ENCODE data around the gene C8A.

C8A gene

DNA sequence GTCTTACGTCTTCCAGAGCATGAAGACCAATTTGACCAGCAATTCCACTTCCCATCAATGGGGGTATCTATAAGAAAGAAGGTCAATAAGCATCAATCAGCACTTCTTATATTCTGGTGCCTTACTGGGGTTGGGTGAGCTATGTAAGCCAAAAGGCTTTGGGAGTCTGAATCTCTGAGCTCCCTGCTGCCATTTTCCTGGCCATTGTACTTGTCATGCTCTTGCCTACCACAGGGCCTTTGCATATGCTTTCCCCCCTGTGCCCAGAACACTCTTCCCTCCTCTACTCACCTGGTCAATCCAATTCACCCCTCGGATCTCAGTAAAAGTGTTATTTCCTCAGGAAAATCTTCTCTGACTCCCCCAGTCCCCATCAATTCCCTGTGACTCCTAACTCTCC is 74.9 kb downstream of the C8A start:
- DNase-seq = no peak

DNA sequence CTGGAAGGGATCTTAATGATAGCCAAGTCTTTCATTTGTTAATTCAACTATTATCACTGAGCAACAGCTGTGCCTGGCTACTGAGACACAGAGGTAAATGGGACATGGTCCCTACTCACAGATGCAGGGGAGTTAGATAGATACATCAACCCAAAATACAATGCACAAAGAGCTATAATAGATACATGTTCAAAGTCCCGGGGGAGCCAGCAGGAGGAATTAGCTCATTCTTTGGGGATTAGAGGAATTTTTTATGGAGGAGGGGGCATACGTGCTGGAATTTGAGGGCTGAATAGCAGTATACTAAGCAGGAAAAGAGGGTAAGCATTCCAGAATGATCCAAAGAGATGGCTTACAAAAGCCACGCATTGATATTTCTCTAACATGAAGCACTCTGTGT is 76.6 kb downstream of the C8A start:
- DNase-seq = no peak

DNA sequence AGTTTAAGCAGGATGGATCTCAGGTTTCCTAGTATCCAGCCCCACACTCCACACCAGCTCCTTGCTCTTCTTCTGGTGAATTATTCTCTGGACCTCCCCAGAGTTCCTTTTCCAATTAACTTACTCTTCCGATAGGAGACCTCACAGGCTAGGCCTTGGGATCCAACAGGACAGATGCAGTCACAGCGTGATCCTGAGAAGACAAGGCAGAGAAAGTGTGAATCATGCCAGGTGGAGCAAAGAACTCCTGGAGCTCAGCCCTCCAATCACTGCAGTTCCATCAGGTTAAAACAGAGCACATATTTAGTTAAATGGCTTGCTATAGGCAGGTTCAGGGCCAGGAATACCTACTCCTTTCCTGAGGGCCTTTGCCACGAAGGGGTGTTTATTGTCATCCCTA is 77.1 kb downstream of the C8A start:
- no peak for DNase-seq

DNA sequence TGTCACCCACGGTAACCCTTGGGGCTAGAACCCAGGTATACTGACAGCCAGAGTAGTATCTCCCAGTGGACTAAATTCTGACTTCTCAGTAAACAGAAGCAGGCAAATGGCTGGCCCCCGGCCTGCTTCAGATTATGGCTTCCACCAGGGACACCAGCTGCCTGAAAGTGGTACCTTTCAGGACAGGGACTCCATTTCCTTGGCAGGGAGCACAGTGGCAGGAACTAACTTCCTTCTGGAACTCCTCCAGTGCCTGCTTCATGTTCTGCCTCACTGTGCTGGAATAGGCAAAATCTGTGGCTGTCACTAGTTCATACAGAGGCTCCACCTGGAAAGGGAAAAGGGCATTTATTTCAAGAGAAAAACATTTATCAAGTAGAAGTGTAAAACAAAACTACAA is 78.6 kb downstream of the C8A start:
- DNase-seq = no peak

DNA sequence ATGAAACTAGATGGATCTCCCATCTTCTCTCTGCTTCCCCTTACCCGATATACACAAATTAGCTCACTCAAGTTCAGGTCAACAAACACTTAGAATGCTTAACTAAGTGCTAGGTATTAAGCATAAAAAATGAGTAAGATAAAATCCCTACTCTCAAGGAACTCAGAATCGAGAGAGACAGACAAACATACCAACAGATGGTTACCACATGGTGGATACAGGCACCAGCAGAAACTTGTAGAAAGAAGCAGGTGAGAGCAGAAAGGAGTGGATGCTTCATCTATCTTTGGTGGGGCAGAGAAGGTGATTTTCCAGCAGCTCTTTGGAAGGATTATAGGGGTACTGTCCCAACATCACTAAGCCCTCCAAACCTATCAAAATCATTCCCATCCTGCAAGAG is 79.0 kb downstream of the C8A start:
- no peak for DNase-seq

DNA sequence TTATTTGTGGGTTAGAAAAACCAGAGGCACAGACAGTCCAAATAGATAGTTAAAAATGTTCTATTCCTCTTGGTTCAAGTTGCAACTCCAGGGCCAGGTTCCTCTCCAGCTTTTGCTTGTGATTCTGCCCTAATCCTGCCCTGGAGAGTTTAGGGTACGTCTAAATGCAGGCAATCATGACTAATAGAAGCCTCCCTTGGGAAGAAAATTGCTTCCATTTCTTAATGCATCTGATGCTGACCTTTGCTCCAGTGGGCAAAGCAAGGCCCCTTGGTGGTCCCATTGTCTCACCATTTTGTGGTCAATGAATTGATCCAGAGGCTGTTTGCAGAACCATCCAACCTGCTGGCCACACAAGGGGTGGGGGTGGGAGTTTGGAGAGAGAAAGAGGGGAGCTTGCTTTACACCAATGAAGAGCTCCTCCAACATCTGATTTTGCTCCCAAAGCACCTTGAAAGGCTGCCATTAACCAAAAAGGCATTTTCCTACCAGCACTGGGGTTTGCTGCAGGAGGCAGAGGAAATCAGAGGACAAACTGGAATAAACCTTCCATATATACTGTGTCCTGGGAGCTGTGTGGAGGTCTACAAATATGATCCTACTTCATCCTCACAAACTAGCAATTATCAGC is 79.9 kb downstream of the C8A start:
- DNase-seq = no peak

DNA sequence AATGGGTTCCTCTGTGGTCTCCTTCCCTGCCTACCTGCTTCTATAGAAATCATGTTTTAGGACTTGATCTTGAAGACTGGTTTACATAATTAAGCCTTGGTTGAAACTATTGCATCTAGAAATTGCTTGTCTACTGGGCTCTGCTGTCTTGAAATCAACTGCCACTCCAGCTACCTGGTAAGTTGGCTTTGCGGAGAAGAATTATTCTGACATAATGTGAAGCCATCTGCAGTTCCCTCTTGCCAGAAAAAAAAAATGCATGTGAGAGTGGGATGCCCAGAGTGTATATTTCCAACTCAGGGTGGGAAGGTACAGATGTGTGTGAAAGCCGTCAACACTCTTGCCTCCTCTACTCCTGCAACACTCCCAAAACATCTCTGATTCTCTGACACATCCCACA is 84.0 kb downstream of the C8A start:
- DNase-seq = no peak

DNA sequence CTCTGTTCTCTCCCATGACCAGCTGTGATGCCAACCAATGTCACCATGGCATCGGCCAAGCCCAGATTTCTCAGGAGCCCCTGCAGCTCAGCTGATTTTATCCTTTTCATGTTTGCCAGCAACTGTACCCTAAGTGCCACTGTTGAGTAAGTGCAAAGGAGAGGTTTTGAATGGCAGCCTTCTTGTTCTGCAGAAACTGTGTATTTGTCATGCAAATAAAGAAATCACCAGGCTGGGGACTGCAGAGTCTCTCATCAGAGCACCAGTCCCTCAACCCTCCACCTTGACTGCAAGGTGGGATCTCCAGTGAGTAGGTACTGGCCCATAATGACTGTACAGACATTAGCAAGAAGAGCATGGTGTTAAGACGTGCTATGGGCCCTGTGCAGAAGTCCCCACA is 84.6 kb downstream of the C8A start:
- no peak for DNase-seq

DNA sequence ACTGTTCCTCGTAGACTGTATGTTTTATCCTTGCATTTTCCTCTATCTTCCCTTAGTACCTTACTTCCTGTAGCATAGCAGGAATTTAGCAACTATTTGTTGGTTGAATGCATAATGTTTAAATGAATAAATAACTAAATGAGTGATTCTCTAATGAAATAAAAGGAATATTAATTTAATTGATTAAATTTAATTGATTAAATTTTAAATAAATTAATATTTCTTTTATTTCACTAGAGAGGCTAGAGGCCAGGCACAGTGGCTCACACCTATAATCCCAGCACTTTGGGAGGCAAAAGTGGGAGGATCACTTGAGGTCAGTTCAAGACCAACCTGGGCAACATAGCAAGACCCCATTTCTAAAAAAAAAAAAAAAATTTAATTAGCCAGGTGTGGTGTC is 85.4 kb downstream of the C8A start:
- DNase-seq = no peak

DNA sequence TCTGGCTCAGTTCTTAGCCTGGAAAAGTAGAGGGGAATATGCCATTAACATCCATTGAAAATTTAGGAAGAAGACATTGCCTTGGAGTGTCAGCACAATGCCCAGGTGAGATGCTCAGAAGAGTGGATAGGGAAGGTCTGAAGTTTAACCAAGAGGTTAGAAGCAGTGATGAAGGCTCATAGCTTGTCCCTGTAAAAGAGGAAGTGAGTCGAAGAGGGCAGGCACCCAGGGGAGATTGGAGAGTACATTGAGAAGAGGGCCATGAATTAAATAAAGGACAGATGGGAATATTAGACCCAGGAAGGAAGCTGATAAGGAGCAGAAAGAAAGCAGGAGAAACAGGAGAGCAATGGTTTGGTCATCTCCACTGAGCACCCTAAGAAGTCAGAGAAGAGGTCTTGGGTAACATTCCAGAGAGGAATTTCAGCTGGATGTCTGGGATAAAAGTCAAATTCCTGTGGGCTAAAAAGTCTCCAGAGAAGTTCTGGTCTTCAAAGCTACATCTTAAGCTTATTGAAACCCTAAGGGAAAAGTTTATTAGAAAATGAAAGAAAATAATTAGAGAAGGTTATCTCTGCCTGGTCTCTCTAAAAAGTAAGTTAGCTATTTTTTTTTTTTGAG is 93.9 kb downstream of the C8A start:
- no peak for DNase-seq

DNA sequence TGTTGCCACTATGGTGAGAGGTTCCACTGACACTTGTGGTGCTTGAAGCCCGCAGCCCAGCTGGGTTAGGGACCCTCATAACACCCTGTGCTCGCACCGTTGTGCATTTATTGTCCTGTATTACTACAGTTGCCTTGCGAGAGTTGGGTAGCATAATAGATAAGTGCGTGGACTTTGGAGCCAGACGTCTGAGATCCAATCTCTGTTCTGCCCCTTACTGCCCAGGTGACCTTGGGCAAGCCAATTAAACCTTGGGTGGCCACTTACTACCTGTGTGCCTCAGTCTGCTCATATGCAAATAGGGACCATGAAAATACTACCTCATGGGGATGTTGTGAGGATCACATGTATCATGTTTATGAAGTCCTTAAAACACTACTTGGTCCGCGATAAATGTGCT is 97.9 kb downstream of the C8A start:
- no peak for DNase-seq

DNA sequence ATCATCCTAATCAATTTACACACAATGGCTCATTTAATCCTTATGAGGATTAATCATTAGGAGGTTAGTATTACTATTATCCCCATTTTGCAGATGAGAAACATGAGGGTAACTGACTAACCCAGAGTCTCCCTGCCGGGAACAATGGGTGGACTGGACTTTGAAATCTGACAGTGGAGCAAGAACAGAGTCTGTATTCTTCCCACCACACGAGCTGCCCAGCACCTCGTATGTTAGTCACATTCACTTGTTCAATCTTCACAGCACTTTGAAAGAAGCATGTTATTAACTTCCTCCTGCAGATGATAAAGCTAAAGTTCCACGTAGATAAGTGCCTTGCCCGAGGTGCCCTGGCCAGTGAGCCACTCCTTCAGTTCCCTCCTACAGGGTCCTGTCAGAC is 98.8 kb downstream of the C8A start:
- no peak for DNase-seq

DNA sequence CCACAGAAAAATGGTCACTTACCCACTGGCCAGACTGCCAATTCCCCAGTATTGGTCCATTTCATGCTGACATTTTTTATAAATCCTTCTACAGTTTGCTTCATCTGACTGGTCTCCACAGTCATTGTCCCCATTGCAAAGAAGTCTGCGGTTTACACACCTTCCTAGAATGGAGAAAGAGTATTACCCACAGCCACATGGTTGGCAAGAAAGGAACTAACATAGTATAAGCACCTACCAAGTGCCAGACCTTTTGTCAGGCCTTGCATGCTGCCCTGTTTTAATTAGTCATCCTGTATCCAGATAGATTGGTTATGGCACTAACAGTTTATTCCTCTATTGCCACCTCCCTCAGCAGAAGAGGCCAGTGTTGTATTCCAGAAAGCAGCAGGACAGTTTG is 100.1 kb downstream of the C8A start:
- DNase-seq = no peak

DNA sequence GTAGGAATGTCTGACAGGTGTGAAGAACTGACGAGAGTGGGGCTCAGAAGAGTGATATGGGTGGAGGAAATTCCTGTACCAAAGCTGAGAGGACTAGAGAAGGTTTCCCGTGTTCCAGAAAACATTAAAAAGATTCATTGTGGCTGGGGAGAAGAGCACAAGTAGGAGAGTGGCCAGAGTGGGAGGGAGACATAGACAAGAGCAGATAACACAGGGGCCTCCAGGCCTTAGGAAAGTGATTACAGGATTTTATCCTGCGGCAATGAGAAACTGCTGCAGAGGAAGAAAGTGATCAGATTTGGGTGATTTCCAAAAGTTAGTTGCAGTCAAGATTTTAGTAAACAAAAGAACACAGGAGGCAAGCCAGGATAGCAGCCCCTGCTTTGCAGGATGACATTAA is 103.3 kb downstream of the C8A start:
- no peak for DNase-seq

DNA sequence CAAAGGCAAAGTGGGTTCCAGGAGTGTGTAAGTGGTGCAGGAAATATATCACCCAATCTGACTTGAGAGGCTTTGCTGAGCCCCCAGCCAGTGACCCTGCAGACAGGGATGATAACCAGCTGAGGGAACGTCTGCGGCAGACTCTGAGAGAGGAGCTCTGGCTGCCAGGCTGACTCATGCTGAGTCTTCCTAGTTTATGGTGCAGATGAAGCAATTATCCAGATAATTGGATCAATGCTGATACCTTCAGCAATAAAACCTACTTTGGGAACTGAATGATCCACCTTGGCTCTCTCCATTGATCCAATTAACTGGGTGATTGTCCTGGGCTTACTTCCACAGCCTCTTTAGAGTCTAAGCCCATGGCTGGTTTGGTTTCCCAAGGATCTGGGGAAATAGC is 103.9 kb downstream of the C8A start:
- no peak for DNase-seq

DNA sequence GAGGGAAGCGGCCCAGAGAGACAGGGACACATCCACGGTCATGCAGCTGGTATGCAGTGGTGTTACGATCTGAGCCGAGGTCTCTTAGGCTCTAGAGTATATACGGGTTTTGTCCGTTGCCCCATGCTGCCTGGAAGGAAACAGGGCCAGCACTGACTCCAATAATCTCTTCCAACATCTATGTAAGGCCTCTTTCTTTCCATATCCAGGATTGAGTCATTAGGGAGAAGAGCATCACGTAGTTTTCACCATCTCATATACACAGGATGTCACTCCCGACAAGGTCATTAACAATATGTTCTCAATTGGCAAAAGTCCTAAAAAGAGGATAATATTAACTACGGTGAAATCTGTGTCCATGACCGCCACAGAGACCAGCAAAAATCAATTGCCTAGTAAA is 106.8 kb downstream of the C8A start:
- DNase-seq = no peak

DNA sequence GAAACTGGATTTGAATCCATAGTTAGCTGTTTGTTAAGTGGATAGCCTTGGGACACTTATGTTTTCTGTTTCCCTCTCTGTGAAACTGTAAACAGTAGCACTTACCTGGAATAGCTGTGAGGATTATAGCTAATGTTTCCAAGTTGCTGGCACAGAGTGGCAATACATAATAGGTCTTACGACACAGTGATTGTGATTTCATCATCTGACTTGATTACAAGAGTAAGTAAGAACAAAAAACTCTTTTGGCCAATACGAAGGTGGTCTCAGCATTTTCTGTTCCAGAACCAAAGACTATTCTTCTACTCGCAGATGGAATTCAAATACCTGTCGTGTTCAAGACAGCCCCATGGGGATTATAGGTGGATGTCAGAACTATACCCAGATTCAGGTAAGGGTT is 109.1 kb downstream of the C8A start:
- DNase-seq = no peak

DNA sequence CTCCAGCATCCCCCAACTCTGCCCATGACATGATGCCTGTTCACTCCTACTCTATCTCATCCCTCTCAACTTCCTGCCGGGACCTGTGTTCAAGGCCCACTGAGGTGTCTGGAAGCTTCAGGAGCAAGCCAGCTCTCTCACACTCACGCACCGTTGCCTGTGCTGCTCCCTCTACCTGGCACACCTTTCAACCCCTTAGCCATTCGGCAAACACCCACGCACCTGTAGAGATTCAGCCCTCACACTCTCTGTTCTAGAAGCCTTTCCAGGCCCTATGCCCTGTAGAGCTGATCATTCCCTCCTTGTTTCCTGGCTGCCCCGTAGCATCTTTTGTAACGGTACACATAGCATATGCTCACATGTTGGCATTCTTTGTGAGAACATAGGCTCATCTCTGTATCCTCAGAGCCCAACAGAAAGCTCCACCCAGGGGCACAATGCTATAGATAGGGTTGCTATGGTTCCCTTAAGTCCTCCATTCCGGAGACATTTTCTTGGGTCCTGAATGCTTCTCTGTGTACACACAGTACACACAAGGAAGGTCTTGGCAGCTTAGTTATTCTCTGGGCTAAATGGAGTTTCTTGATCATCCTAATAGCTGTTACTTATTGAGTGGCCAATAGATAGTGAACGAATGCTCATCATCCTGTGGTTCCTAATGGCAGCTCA is 109.9 kb downstream of the C8A start:
- no peak for DNase-seq

DNA sequence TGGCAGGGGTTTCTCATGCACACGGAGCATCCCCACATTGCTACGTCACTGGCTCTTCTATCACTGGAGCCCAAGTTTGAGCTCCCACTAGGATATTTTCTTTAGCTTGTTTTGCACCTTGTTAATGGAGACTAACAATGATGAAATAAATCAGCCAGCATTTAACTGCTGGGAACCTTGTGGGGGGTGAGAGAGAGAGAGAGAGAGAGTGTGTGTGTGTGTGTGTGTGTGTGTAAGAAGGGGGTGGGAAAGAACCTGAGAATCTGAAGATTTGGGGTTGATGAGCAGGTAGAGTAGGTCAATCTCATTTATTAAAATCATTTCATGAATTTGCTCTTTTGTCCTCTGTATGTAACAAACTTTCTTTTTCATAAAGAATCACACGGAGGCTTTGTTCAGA is 110.6 kb downstream of the C8A start:
- no peak for DNase-seq

DNA sequence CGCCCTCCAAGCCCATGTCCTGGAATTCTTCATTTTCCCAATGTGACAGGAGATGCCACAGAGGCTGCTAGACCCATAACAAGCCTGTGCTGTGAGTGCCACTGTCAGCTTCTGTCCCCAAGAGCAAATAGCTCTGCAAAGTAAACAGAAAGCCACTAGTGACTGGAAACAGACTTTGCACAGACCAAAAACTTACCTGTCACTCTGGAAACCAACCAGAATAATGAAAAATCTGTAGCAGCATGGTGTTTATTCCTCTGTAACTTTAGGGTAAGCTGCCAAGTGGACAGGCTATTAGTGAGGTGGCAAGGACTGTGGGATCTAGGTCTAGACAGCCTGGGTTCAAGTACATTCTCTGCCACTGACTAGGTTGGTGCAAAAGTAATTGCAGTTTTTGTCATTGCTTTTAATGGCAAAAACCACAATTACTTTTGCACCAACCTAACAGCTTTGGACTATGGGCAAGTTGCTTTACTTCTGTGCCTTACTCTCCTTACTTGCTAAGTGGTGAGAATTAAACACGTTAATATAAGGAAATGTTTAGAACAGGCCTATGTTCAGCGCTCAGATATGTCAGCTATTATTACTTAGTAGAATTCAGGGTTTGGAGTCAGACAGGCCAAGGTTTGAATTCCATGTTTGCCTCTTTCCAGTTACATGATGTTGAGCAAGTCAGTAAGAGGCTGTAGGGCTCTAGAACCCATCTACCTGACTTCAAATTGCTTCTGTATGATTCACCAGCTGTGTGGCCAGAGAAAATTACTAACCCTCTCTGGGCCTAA is 111.5 kb downstream of the C8A start, which contains the start of gene C8B:
TSS of gene C8B (minus strand) at position 100 of the 782 bp plus-strand sequence. CDS start at position 33, 67 bp downstream.
- DNase-seq = no peak

DNA sequence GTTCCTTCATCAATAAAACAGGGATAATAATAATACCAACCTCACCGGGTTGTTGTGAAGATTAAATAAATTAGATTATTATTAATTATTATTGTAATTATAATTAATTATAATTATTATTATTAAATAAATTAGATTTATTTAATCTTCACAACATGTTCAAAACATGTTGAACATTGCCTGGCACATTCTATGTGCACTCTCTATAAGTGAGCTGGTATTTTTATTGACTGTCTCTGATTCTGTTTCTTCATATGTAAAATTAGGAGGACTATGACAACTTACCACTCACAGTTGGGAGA is 112.1 kb downstream of the C8A start:
- DNase-seq = no peak

DNA sequence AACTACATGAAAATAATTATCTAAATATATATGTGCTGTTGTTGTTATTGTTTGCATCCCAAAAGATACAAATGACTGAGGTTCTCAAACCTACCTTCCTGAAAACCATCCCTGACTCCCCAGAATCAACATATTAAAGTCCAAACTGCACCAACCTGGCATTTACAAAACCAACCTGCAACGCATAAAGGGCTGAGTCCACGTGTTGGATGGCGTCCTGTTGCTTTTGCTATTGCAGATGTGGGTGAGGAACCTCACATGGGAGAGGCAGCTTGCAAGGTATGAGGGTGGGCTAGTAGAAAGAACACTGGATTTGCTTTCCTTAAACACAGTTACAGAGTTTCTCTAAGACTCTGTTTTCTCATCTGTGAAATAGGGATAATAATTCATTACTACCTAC is 112.8 kb downstream of the C8A start:
- DNase-seq = no peak
